ENCODE results near the gene ANKRD31.
"Not testable (repeated sequence)": the region's sequence is repeated elsewhere in the genome, so short reads cannot be mapped to it uniquely, and the experiment has no call there.

ANKRD31 gene

DNA sequence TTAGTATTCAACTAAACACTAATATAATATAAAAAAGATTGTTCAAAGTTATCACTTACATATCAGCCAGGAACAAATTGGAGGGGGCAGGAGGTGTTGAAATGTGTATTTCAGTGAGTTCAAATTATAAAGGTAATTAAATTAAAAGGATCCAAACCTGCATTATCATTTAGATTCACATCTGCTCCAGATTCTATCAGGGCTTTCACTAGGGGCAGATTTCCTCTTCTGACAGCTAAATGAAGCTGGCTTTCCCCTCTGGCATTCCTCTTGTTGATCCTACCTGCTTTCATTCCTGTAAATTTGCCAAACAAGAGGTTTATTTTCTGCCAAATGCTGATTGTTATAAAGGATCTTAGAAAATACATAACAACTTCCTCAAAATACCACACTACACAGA, 98.0 kb downstream of the ANKRD31 start:
- DNase-seq = no peak

DNA sequence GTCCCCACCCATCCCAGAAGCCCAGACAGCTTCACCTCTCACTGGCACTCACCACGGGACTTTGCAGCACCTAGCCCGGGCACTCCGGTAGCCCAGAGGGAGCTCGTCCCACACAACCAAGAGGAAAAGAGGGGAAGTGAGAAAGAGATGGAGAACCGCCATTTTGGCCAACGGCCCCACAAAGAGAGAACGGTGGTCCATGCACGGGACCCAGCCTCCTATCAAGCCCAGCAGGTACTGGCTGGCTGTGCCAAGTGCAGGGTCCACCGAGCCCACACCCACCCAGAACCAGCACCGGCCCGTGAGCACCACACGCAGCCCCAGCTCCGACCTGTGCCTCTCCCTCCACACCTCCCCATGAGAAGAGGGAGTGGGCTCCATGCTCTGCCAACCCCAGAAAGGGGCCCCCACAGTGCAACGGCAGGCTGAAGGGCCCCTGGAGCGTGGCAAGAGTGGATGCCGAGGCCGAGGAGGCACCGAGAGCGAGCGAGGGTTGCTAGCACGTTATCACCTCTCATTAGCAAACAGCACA, 105.8 kb downstream of the ANKRD31 start:
- no peak for DNase-seq

DNA sequence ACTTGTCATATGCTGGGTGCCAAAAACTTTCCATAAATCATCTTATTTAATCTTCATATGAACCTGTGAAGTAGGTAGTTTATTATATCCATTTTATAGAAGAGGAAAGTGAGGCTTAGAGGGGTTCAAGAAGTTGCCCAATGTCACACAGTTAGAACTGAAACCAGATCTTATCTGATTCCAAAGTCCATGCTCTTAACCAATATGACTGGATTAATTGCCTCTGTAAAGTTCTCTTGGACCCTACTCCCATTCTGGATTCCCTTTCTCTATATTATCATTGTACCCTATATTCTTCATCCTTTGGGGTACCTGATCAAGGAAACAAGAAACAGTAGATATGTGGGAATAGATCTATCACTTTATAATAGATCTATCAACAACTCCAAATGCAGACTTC, 119.8 kb downstream of the ANKRD31 start:
- DNase-seq = no peak

DNA sequence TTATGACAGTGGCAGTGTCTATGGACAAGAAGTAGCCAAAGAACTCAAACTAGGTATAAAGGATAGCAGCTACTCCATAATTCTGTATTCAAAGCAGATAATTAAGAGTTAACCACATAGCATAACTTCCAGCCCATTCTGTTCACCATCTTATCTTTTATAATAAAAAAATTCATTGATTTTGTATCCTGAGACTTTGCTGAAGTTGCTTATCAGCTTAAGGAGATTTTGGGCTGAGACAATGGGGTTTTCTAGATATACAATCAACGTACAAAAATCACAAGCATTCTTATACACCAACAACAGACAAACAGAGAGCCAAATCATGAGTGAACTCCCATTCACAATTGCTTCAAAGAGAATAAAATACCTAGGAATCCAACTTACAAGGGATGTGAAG, 122.4 kb downstream of the ANKRD31 start:
- not testable (repeated sequence) for DNase-seq

DNA sequence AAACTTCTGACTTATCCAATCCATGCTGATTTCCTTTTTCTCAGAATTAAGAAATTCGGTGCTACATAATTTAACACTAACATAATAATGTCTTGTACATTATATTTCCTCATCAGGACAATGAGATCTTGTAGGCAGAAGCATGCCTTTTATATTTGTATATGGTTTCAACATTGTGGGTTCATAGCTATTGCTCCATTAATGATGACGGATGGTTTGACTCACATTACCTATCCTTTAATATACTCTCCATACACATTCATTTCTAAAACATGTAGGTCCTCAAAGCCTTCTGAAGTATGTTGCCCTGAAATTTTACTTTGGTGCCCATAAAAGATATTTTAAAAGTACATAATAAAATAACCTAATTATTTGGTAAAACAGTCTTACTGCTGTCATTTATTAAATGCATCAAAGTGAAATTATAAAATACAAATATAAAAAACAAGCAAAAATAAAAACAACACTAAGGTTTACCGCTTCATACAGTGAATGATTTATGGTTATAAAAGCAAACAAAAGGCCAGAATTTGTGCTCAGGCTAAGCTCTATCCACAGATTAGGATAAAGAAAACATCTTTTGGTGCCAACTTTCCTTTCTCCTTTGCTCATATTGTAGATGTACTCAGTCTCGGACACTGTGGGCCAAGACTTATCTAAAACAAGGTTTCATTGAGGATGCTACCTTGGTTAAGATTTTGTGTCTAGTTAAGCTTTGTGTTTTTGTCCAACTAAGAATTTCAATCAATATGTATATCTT, 123.1 kb downstream of the ANKRD31 start:
- no peak for DNase-seq

DNA sequence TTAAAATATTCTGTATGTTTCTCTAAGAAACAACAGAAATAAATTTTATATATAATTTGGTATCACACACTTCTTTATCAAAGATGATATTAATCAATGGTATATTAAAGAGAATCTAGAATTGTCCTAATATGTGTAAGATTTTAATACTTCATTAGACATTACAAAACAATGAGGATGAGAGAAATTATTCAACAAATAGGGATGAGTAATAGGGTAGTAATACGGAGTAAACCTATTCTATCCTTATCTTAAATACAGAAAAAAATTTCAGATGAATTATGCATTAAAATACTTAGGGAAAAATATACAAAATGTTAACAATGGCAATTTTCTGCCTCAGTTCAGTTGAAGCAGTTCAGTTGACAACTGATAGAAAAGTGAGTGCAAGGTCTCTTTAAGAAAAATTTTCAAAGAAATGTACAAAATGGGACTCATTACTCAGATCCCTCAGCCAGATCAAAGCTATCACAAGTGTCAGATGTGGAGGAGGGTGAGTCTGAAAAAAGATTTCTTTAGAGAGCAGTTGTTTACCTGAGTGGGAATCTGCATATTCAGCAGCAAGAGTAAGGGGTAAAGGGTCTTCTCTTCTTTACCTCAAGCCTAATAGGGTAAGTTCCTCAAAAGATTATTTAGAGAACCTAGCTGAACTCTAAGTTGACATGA, 127.6 kb downstream of the ANKRD31 start:
- no peak for DNase-seq

DNA sequence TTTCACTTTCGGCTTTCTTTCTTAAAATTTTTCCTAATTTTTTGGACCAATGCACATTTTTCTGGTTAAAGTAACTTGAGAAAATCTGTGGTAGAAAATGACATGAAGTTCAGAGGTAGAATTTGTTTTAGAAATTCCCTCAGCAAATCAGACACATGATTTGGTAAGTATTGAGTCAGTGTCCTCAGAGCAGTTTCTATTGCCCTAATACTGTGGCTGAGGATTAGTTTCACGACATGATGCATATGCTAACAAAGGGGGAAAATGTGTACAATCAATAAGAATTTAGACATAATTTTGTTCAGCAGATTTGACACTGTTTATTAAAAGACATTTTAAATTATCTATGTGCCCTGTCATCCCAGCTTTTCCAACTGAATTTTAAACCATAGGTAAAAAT, 128.2 kb downstream of the ANKRD31 start:
- no peak for DNase-seq

DNA sequence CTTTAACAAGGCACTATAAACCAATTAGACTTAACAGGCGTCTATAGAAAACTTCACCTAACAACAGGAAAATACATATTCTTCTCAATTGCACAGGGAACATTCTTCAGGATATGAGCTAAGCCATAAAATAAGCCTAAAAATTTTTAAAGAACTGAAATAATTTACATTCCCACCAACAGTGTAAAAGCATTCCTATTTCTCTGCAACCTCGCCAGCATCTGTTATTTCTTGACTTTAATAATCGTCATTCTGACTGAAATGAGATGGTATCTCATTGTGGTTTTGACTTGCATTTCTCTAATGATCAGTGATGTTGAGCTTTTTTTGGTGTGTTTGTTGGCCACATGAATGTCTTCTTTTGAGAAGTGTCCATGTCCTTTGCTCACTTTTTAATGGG, 140.7 kb downstream of the ANKRD31 start:
- DNase-seq = peak; percentile 18

DNA sequence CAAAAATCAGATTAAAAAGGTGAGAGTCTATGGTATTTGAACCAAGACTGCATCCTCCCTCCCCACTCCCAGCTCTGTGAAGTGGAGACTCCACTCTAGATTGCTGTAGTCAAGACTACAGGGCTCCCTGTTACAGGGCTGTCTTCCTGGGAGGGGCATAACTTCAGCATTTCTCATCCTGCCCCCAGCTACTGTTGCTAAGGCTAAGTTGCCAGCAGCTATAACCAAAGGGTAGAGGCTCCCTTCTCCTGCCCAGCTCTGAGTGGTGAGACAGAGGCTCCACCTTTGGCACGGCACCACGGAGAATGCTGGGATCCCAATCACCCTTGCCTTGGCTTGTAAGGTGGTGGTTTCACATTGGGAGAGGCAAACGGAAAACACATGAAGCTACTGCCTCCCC, 145.1 kb downstream of the ANKRD31 start:
- peak; percentile 95 for DNase-seq

DNA sequence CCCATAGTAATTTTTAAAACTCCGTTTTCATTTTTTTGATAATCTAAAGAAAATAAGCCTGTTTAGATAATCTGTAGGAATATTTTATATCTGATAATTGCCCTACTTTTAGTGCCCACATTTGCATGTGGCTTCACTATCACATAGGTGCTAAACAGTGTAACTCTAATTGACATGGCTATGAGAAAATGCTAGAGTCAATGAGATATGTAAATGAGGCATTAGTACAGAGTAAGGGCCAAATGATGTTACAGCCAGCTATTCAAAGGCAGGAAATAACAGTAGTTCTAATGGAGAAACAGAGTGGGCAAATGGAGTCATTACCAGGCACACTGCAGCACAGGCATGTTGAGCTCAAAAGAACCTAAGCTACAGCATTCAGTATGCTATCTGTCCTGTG, 147.0 kb downstream of the ANKRD31 start:
- no peak for DNase-seq

DNA sequence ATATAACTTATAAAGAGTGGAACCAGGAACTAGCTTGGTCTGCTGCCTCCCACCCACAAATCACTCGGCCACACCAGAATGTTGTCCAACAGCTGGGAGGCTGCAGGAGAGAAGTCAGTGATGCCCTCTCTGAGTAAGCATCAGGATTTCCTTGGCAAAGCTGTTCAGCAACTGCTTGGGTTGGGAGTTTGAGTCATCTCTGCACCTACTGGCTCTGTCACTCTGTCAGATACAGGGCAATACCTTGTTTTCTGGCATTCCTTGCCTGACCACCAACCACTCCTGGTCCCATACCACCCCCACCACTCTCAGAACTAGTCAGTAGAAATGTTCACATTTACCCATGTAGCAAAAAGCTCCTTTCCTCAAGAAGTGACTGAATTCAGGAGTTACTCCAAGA, 147.5 kb downstream of the ANKRD31 start:
- DNase-seq = peak; percentile 42

DNA sequence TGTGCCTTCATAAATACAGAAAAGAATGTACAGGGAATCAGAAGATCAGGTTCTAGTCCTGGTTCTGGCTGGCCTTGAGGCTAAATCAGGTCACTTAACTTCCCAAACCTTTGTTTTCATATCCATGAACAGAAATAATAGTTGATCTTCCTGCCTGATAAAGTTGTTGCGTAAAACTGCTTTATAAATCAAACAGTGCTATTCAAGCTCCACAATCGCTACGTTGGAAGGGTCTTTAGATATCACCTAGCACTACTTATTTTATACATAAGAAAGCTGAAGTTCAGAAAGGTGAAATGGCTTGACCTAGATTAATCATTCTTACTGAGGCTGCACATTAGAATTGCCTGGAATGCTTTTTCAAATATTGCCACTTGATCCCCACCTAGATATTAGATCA, 148.0 kb downstream of the ANKRD31 start:
- DNase-seq = no peak

DNA sequence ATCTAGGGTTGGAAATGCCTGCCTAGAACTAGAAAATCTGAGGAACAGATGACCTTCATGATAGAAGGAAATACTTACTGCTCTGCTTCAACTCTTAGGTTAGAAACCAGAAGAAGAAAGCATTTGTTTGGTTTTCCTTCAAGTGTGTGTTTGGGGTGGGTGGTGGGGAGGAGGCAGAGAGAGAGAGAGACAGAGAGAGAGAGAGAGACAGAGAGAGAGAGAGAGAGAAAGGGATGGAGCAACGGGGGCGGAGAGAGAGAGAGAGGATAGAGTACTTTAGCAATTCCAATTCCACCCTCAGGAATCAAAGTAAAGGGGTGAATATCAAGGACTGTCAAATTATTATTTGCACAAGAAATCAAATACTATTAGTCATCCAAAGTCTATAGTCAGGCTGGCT, 155.2 kb downstream of the ANKRD31 start:
- DNase-seq = no peak

DNA sequence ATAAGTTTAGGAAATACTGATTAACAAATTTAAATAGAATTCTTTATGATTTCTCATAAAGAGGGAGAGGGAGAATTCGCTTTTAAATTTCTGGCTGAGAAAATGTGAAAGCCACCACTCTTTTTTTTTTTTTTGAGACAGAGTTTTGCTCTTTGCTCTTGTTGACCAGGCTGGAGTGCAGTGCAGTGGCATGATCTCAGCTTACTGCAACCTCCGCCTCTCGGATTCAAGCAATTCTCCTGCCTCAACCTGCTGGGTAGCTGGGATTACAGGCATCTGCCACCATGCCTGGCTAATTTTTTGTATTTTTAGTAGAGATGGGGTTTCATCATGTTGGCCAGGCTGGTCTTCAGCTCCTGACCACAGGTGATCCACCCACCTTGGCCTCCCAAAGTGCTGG, 157.3 kb downstream of the ANKRD31 start:
- DNase-seq = not testable (repeated sequence)

DNA sequence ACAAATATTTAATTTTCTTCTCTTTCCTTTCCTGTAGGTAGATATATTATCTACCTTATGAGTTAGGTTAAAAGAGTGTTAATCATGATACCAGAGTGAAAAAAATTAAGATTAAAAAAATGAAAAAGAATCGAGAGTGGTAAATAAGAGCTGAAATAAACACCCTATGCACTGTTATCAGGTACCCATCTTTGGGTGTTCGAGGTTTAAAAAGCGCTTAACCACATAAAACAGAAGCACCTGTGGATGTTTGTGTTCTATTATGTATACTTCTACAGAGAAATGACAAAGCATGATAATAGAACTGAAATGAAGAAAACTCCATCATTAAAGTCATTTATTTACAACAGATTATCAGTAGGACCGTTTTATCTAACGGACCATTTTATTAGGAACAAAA, 158.7 kb downstream of the ANKRD31 start:
- no peak for DNase-seq

DNA sequence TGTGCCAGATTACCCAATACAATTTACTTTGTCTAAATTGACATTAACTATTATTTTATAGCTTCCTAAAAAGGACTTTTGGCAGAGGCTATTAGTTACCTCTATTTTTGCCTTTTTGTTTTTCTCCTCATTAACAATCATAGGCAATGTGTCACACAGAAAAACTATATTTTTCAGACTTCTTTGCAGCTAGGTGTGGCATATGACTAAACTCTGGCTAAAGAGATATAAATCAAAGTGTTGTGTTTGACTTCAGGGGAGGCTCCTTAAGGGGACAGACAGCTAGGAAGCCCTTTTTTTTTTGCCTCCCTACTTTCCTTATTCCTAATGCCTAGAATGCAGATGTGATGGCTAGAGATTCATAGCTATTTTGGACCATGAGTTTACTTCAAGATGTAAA, 164.6 kb downstream of the ANKRD31 start:
- no peak for DNase-seq

DNA sequence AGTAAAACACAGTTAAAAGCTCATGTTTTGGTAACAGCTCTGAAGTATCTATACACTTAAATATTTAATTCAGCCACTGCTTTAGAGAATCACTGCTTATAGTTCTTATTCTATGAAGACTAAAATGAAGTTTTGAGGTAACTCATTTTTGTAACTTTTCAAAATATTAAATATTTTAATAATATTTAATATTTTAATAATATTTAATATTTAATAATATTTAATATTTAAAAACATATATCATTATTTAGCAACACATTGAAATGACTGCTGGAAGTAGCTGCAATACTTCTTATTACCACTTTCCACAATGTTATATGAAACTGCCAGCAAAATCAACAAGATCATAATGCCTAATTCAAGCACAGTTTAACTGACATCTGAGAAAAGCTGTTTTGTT, 165.6 kb downstream of the ANKRD31 start:
- no peak for DNase-seq

DNA sequence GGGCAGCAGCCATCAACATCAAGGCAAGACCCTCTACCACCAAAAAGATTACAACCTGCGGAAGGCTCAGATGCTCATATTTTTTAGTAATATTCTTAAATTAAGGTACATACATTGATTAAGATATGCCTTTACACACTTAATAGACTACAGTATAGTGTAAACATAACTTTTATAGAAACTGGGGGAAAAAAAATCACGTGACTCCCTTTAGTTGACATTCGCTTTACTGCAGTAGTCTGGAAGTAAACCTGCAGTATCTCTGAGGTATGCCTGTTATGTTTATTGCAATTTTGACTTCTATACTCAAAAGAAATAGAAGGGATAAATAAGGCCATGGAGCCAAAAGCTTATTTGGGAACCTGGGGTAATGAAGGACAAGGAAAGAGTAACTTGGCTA, 169.2 kb downstream of the ANKRD31 start:
- no peak for DNase-seq

DNA sequence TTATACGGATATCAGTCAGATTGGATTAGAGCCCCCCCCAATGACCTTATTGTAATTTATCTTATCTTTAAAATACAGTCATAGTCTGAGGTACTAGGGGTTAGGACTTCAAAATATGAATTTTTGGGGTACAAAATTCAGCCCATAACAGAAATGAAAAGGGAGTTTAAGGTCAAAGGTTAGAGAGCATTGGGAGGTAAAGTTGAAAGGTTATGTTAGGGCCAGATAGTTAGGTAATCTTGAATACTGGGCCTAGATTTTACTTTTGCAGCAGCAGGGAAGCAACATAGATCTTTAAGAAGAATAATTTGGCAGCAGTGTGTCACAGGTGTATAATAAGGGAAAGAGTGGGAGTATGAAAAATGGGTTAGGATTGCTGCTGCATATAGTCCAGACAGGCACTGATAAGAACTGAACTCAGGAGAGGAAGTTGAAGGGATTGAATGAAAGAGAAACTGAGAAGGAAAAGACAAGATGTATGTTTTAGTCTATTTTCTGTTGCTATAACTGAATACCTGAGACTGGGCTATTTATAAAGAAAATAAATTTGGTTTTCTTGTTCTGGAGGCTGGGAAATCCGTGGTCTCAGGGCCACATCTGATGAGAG, 173.7 kb downstream of the ANKRD31 start:
- no peak for DNase-seq

DNA sequence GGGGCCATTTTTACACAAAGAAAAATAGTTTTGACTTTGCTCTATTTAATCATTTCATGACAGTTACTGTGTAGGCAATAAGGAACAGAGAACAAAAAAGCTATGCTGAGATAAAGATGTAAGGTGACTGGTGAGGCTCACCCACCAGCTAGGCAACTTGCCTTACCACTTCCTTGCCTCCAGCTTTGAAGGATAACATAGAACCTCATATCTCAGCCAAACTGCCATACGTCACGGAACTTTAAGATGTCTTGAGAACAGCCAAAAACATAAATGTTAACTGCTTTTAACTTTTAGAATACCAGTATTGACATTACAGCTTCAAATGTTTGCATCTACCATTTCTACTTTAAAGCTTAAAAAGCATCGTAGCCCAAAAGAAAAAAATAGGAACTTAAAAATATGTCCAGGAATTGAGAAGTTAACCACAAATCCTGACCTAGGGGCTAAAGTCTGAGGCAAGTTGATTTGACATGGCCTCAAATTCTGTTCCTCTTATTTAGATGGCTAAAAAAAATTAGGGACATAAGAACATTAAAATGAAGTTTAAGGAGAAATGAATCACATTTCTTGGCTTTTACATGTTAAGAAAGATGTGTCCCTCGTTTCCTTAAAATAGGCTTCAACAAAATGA, 176.6 kb downstream of the ANKRD31 start:
- DNase-seq = no peak

DNA sequence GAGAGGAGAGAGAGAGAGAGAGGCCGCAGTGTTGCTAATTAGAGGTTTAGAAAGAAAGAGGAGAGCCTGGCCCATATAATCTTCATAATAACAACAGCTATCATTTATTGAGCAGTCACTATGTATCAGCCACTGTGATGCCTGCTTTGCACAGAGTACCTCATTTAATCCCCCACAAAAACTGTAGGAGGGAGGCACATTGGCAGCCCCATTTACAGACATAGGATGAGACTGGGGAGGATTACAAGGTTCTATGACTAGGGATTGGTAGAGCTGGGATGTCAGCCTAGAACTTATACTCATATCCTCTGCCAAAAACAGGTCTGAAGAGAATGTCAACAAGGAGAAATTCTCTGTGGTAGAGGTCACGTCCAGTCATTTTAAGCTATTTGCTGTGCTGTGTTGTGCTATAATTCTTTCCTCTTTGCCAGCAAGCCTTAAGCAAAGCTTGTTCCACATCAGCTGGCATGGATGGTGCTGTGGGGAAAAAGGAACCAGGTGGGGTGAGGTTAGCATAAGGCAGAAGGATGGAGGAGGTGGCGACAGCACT, 177.6 kb downstream of the ANKRD31 start:
- no peak for DNase-seq

DNA sequence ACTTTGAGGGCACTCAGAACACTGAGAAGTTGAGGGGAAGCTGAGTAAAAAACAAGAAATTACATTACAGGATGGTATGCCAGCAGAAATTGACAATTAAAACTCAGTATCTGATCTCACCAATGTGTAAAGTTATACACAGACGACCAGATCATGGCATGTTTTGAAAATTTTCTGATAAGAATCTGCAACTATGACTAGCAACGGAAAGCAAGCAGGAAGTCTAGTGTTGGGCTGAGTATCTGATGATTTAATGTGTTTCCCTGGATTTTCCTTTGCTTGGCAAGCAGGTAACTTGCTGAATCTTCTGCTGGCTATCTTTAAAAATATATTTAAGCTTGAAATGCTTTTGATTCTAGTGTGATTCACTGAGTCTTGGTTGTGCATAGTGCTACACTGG, 179.1 kb downstream of the ANKRD31 start:
- no peak for DNase-seq

DNA sequence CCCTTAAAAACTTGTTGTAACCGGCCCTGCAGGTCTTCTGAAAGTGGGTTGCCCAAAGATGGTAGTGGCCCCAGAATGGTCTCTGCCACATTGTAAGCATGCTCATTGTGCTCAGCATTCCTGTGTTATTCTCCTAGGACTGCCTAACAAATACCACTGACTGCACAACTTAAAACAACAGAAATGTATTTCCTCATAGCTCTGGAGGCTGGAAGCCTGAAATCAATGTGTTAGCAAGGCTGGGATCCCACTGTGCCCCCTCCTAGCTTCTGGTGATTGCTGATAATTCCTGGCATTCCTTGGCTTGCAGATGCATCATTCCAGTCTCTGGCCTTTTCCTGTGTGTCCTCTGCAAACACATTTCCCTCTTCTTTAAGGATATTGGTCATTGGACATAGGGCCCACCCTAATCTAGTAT, 180.9 kb downstream of the ANKRD31 start:
- peak; percentile 61 for DNase-seq
